ENCODE data around the gene CAPZB.
"Not testable (repeated sequence)": the region's sequence is repeated elsewhere in the genome, so short reads cannot be mapped to it uniquely, and the experiment has no call there.

Gene CAPZB

GRCh38 chr1:19308509-19308907 is 176.8 kb downstream of the CAPZB start:
- DNase-seq = no peak
- no peak for TF ChIP-seq CTCF (IDR thresholded peaks at IDR 0.05; ENCODE audit: low read depth, low read length)
- no peaks in the 10 kb centered on the region for H3K4me1 ChIP-seq
- no peak overlapping the region for H3K4me3 ChIP-seq (ENCODE audit: low read depth, low read length)
- H3K36me3 ChIP-seq = no peaks in the 10 kb centered on the region; the same call in 1 of the 2 replicates
- H3K9me3 ChIP-seq = no peaks in the 10 kb centered on the region
- no peaks in the 10 kb centered on the region for H3K27me3 ChIP-seq

- Histone ChIP-seq H3K27me3 (no peaks in the 10 kb centered on the region), H3K4me3 (ENCODE audit: low read depth, low read length) (no peak overlapping the region), H3K9me3 (no peaks in the 10 kb centered on the region), H3K4me1 (no peaks in the 10 kb centered on the region), H3K36me3 (no peaks in the 10 kb centered on the region; the same call in 1 of the 2 replicates)
- TF ChIP-seq CTCF (IDR thresholded peaks at IDR 0.05; ENCODE audit: low read depth, low read length) = no peak
- DNase-seq = no peak
Observed at GRCh38 chr1:19307794-19308508, 177.4 kb downstream of the CAPZB start.

GRCh38 chr1:19306941-19307340 is 178.4 kb downstream of the CAPZB start:
- Histone ChIP-seq H3K4me3 (ENCODE audit: low read depth, low read length) (no peak overlapping the region), H3K36me3 (no peaks in the 10 kb centered on the region; the same call in 1 of the 2 replicates), H3K27me3 (no peaks in the 10 kb centered on the region), H3K9me3 (no peaks in the 10 kb centered on the region), H3K4me1 (no peaks in the 10 kb centered on the region)
- no peak for DNase-seq
- TF ChIP-seq CTCF (IDR thresholded peaks at IDR 0.05; ENCODE audit: low read depth, low read length) = no peak

GRCh38 chr1:19305880-19306279 is 179.5 kb downstream of the CAPZB start:
- no peak for TF ChIP-seq CTCF (IDR thresholded peaks at IDR 0.05; ENCODE audit: low read depth, low read length)
- H3K4me3 ChIP-seq (ENCODE audit: low read depth, low read length) = no peak overlapping the region

DNA sequence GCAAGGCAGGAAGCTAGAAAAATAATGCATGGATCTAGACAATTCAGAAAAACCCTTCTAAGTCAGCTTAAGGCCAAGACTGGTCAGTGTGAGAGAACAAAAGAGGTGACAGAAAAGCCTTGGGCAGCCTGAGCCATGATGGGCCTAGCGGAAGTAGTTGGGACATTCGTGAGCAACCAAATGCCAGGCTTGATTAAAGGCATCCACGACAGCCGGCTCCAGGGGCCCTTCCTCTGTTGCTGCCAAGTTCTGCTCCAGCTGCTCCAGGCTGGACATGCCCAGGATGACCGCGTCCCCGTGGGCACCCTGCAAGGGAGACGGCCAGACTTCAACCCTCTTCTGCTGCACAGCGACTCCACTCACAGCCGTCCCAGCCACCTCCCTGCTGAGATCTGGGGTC is 181.3 kb downstream of the CAPZB start:
- H3K4me1 ChIP-seq; H3K9me3 ChIP-seq; H3K27me3 ChIP-seq; DNase-seq; H3K4me3 ChIP-seq (ENCODE audit: low read depth, low read length); H3K36me3 ChIP-seq: not testable (repeated sequence)

More at GRCh38 chr1:19305880-19306279, 179.5 kb downstream of the CAPZB start:
- Histone ChIP-seq H3K9me3 (no peaks in the 10 kb centered on the region), H3K36me3 (no peaks in the 10 kb centered on the region; the same call in 1 of the 2 replicates), H3K4me1 (no peaks in the 10 kb centered on the region), H3K27me3 (no peaks in the 10 kb centered on the region)
- no peak for DNase-seq

- H3K27me3 ChIP-seq = no peaks in the 10 kb centered on the region
- DNase-seq = peak; percentile 19
- H3K36me3 ChIP-seq = no peaks in the 10 kb centered on the region; the same call in 1 of the 2 replicates
- no peaks in the 10 kb centered on the region for H3K4me1 ChIP-seq
- H3K9me3 ChIP-seq = no peaks in the 10 kb centered on the region
- H3K4me3 ChIP-seq (ENCODE audit: low read depth, low read length) = no peak overlapping the region
- TF ChIP-seq CTCF (IDR thresholded peaks at IDR 0.05; ENCODE audit: low read depth, low read length) = no peak
Observed at GRCh38 chr1:19300211-19300610, 185.1 kb downstream of the CAPZB start.

Data from BE2C (cell line).